OCI-LY7 (cell line): ENCODE data around the gene CEP89. TPM values are rescaled to one million over a fixed set of nuclear protein-coding genes. Genes with fewer than 3 reads are reported as not detected.

Source experiments
- BruUV-seq: library from RNA; stranded (reverse); fragments of 400-500 nt; replicated peaks from 2 replicates; lab custom pipeline; 2021; lab: Mats Ljungman, UMichigan
- CTCF ChIA-PET: fragments of 300-600 bp; sonication (Branson Sonifier 250); formaldehyde crosslinking; loops from one replicate; lab custom pipeline; 2022; ENCODE audit warnings: antibody characterized with exemption; ENCODE audit not compliant: unreplicated experiment; lab: Charles Lee
- POLR2A ChIA-PET: fragments of 300-600 bp; sonication (Branson Sonifier 250); formaldehyde crosslinking; loops from one replicate; lab custom pipeline; 2022; ENCODE audit warnings: antibody characterized with exemption; lab: Charles Lee
- DNase-seq: peaks from one replicate; pipeline ENCODE4 v3.0.0-alpha.2; 2015; ENCODE audit warnings: low spot score
- H2AFZ ChIP-seq: fragments of 200-600 bp; sonication (generic), shearing (Covaris generic); 2 replicates; pipeline ENCODE4 v1.6.1; 2014; ENCODE audit warnings: mild to moderate bottlenecking, antibody characterized with exemption, low read length, moderate library complexity
- H3K27ac ChIP-seq: fragments of 200-600 bp; sonication (generic); 2 replicates; pipeline ENCODE4 v1.5.1; 2014; ENCODE audit warnings: mixed run types, low read depth, mild to moderate bottlenecking, moderate library complexity, low read length, inconsistent platforms; ENCODE audit not compliant: poor library complexity, severe bottlenecking
- H3K36me3 ChIP-seq: fragments of 200-600 bp; sonication (generic); 2 replicates; pipeline ENCODE4 v1.6.1; 2014; ENCODE audit warnings: mild to moderate bottlenecking, antibody characterized with exemption, low read length, moderate library complexity, mixed read lengths; ENCODE audit not compliant: insufficient read depth
- H3K4me1 ChIP-seq: fragments of 200-600 bp; sonication (generic); 2 replicates; pipeline ENCODE4 v1.5.1; 2014; ENCODE audit warnings: mild to moderate bottlenecking, low read length; ENCODE audit not compliant: insufficient read depth, poor library complexity, severe bottlenecking
- H3K4me2 ChIP-seq: fragments of 200-600 bp; sonication (generic); 2 replicates; pipeline ENCODE4 v1.6.1; 2014; ENCODE audit warnings: mild to moderate bottlenecking, low read length
- H3K4me3 ChIP-seq: fragments of 200-600 bp; sonication (generic); 2 replicates; pipeline ENCODE4 v1.5.1; 2014; ENCODE audit warnings: mild to moderate bottlenecking, low read depth, low read length; ENCODE audit not compliant: poor library complexity, severe bottlenecking
- H3K79me2 ChIP-seq: fragments of 200-600 bp; sonication (generic); 2 replicates; pipeline ENCODE4 v1.6.1; 2016; ENCODE audit warnings: low read depth, mild to moderate bottlenecking, low read length, moderate library complexity, mixed read lengths; ENCODE audit not compliant: insufficient read depth
- H3K9me2 ChIP-seq: fragments of 200-600 bp; sonication (generic); 2 replicates; pipeline ENCODE4 v1.6.1; 2016; ENCODE audit warnings: mild to moderate bottlenecking, low read length, mixed read lengths; ENCODE audit not compliant: insufficient read depth
- H3K9me3 ChIP-seq: fragments of 200-600 bp; sonication (generic); 2 replicates; pipeline ENCODE4 v1.6.1; 2014; ENCODE audit warnings: mild to moderate bottlenecking, mixed run types, low read length, mixed read lengths
- H4K20me1 ChIP-seq: fragments of 200-600 bp; sonication (generic); 2 replicates; pipeline ENCODE4 v1.6.1; 2014; ENCODE audit warnings: mild to moderate bottlenecking, antibody characterized with exemption, low read length, moderate library complexity, mixed read lengths; ENCODE audit not compliant: insufficient read depth
- EZH2phosphoT487 ChIP-seq: fragments of 200-600 bp; sonication (generic); IDR thresholded peaks from 2 replicates; pipeline ENCODE4 v1.6.1; 2018; ENCODE audit warnings: low read depth, borderline replicate concordance, mild to moderate bottlenecking, mixed run types, antibody characterized with exemption, low read length, moderate library complexity, mixed read lengths
- intact Hi-C: fragments of 100-400 bp; cut with micrococcal nuclease; formaldehyde crosslinking; loops from one replicate; pipeline ENCODE4 v1.10.0; 2022; ENCODE audit not compliant: unreplicated experiment
- total RNA-seq, 2 experiments: library from RNA; depleted of rRNA in 1 of 2; stranded (reverse); fragments of >200 nt in 1 of 2; shearing (Covaris generic) in 1 of 2; gene quantifications; 2 replicates each; pipeline ENCODE4 v1.2.3, GENCODE V29; 2014 to 2022
- TF ChIP-seq, protein P1 (sequence below): fragments of 200-600 bp; sonication (generic); conservative IDR thresholded peaks from 2 replicates; pipeline ENCODE4 v1.5.1; 2014; ENCODE audit warnings: mild to moderate bottlenecking, antibody characterized with exemption, low read length, moderate library complexity, mixed read lengths

Gene CEP89
- total RNA-seq, 2 experiments from 2014 or later: 15.8 to 20.6 TPM

GRCh38 chr19:32877977-32878745 is 93.6 kb downstream of the CEP89 start:
- TF ChIP-seq, protein P1, sequence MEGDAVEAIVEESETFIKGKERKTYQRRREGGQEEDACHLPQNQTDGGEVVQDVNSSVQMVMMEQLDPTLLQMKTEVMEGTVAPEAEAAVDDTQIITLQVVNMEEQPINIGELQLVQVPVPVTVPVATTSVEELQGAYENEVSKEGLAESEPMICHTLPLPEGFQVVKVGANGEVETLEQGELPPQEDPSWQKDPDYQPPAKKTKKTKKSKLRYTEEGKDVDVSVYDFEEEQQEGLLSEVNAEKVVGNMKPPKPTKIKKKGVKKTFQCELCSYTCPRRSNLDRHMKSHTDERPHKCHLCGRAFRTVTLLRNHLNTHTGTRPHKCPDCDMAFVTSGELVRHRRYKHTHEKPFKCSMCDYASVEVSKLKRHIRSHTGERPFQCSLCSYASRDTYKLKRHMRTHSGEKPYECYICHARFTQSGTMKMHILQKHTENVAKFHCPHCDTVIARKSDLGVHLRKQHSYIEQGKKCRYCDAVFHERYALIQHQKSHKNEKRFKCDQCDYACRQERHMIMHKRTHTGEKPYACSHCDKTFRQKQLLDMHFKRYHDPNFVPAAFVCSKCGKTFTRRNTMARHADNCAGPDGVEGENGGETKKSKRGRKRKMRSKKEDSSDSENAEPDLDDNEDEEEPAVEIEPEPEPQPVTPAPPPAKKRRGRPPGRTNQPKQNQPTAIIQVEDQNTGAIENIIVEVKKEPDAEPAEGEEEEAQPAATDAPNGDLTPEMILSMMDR: no peak
- TF ChIP-seq EZH2phosphoT487: no peak
- no peaks in the 10 kb centered on the region for H3K4me1 ChIP-seq
- intact Hi-C loops: no loop called here
- no peak overlapping the region for H3K4me2 ChIP-seq
- BruUV-seq: no TSS peak
- H4K20me1 ChIP-seq: no peaks in the 10 kb centered on the region
- H2AFZ ChIP-seq: no peak overlapping the region
- no peaks in the 10 kb centered on the region for H3K9me2 ChIP-seq
- H3K36me3 ChIP-seq: no peaks in the 10 kb centered on the region
- H3K79me2 ChIP-seq: no peaks in the 10 kb centered on the region
- H3K9me3 ChIP-seq: no peaks in the 10 kb centered on the region
- ChIA-PET POLR2A (no interaction called here), CTCF (no interaction called here)
- H3K4me3 ChIP-seq: no peak overlapping the region
- no peak overlapping the region for H3K27ac ChIP-seq
- DNase-seq: no peak

DNA sequence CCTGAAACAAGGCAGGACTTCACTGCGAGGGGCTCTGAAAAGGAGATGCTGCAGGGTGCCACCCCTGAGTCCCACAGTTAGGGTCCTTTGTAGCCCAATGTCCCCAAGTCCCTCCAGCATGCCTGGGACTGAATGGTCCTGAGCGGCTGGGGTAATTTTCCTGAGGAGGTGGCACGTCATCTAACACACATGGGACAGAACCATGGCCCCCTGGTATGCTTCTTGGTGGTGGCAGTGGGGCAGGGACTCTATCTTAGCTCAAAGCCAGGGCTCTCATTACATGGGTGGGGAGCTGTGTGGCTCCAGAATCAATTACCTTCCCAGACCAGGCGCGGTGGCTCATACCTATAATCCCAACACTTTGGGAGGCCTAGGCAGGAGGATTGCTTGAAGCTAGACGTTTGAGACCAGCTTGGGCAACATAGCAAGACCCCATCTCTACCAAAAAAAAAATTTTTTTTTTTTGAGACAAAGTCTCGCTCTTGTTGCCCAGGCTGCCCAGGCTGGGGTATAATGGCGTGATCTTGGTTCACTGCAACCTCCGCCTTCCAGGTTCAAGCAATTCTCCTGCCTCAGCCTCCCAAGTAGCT is 94.3 kb downstream of the CEP89 start:
- no peaks in the 10 kb centered on the region for H3K4me1 ChIP-seq
- H3K4me3 ChIP-seq: no peak overlapping the region
- intact Hi-C loops: no loop called here
- DNase-seq: no peak
- H3K9me3 ChIP-seq: no peaks in the 10 kb centered on the region
- BruUV-seq: no TSS peak
- no peaks in the 10 kb centered on the region for H3K9me2 ChIP-seq
- H3K4me2 ChIP-seq: no peak overlapping the region
- POLR2A ChIA-PET: no interaction called here
- TF ChIP-seq, protein P1: no peak
- CTCF ChIA-PET: no interaction called here
- no peaks in the 10 kb centered on the region for H3K36me3 ChIP-seq
- no peaks in the 10 kb centered on the region for H4K20me1 ChIP-seq
- no peak overlapping the region for H2AFZ ChIP-seq
- no peaks in the 10 kb centered on the region for H3K79me2 ChIP-seq
- no peak overlapping the region for H3K27ac ChIP-seq

GRCh38 chr19:32876919-32877285 is 94.9 kb downstream of the CEP89 start:
- DNase-seq: no peak
- Histone ChIP-seq H4K20me1 (no peaks in the 10 kb centered on the region), H3K4me1 (no peaks in the 10 kb centered on the region), H3K9me2 (no peaks in the 10 kb centered on the region), H3K27ac (no peak overlapping the region), H2AFZ (no peak overlapping the region), H3K4me2 (no peak overlapping the region), H3K9me3 (no peaks in the 10 kb centered on the region), H3K4me3 (no peak overlapping the region), H3K36me3 (no peaks in the 10 kb centered on the region), H3K79me2 (no peaks in the 10 kb centered on the region)
- POLR2A ChIA-PET: no interaction called here
- no peak for TF ChIP-seq EZH2phosphoT487
- TF ChIP-seq, protein P1: no peak
- BruUV-seq: no TSS peak
- CTCF ChIA-PET: no interaction called here
- intact Hi-C loops: no loop called here
